Heart left ventricle (tissue), 13 donors: ENCODE results near the gene DSG2.

Experiments used
- POLR2A ChIP-seq, 2 donors: fragments of 450-650 bp; IDR thresholded peaks; one replicate each; pipeline ENCODE4 v1.6.1; 2017; ENCODE audit warnings: antibody characterized with exemption in 2 of 2, mild to moderate bottlenecking in 2 of 2, moderate library complexity in 2 of 2
- TF ChIP-seq, protein P1 (sequence below), 12 donors: fragments of 200-600 bp; sonication (generic) in 4 of 12; IDR thresholded peaks; one replicate each; pipeline versions ENCODE4 v1.5.0 to v1.8.0; 2018 to 2022; ENCODE audit warnings: antibody characterized with exemption in 12 of 12, mild to moderate bottlenecking in 5 of 12
- donor health status: ischemic (EF 13 %, LVEDD 7.1; RV severe dilation, severe dysfunction).
- donor health status: DM: no; HTN: yes; CAD: no.
- donor health status: DM: no; HTN: no; CAD: no.
- donor health status: ischemic (EF 25% LVEDD 6.9; RV normal size, moderate dysfunction).
- donor health status: ischemic (EF 25% LVEDD 5.7; RV mildly dilated, moderate dysfunction).
- donor health status: ischemic (EF 35%, LVEDD 5.7; RV mildly dilated, moderate dysfunction).
- donor health status: nonischemic (EF 11% LVEDD 7.7; RV severe dilation, severe dysfunction).
- donor health status: DM: yes; HTN: yes; CAD: no.
- donor health status: PGD.
- donor health status: ischemic (EF 29% LVEDD 5.4; RV normal size, mild dysfunction).
- donor health status: nonischemic (EF 23%, LVEDD 6.1; RV moderate dilation, normal function).

DNA sequence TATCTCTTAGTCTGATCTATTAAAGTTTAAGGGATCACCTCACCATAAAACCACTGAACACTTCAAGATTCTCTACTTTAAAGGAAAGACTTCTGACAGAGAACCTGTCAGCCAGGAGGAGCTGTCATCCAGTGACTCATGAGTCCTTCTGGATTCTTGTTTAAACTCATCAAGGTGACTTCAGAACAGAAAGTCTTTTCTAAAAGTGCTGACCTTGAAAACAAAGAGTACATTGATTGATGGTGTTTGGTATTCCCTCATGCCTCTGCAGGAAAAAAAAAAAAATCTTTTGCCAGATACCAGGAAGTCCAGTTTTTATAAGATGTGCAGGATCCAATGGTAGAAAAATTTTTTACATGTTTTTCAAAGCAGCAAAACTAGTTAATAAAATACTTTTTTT lies 12.3 kb downstream of the DSG2 start:
- TF ChIP-seq, protein P1, sequence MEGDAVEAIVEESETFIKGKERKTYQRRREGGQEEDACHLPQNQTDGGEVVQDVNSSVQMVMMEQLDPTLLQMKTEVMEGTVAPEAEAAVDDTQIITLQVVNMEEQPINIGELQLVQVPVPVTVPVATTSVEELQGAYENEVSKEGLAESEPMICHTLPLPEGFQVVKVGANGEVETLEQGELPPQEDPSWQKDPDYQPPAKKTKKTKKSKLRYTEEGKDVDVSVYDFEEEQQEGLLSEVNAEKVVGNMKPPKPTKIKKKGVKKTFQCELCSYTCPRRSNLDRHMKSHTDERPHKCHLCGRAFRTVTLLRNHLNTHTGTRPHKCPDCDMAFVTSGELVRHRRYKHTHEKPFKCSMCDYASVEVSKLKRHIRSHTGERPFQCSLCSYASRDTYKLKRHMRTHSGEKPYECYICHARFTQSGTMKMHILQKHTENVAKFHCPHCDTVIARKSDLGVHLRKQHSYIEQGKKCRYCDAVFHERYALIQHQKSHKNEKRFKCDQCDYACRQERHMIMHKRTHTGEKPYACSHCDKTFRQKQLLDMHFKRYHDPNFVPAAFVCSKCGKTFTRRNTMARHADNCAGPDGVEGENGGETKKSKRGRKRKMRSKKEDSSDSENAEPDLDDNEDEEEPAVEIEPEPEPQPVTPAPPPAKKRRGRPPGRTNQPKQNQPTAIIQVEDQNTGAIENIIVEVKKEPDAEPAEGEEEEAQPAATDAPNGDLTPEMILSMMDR (IDR thresholded peaks at IDR 0.05) = no peak
- no peak for TF ChIP-seq POLR2A (IDR thresholded peaks at IDR 0.05)
